ENCODE measurements around the gene FRMD4A.
"Not testable (repeated sequence)": the region's sequence is repeated elsewhere in the genome, so short reads cannot be mapped to it uniquely, and the experiment has no call there.

The FRMD4A gene

GRCh38 chr10:13868528-13869294, 462.0 kb downstream of the FRMD4A start:
- H3K9me3 ChIP-seq (ENCODE audit: control insufficient read depth in 5 of 5, low read length in 5 of 5): no peaks in the 10 kb centered on the region

GRCh38 chr10:13867822-13868221, 462.9 kb downstream of the FRMD4A start:
- H3K9ac ChIP-seq (ENCODE audit: low read length in 5 of 5): no peak overlapping the region
- H3K27me3 ChIP-seq (ENCODE audit: control insufficient read depth in 5 of 5, insufficient read depth in 4 of 5, low read length in 5 of 5): no peaks in the 10 kb centered on the region
- H3K27ac ChIP-seq (ENCODE audit: low read depth, low read length): no peak overlapping the region
- peaks cover 7 to 55% (median 39%) of the 10 kb centered on the region in 5 donors for H3K4me1 ChIP-seq (ENCODE audit: control insufficient read depth in 5 of 5, insufficient read depth in 5 of 5, low read length in 5 of 5)
- no peak overlapping the region for H3K4me3 ChIP-seq (ENCODE audit: low read depth in 1 of 5, low read length in 5 of 5)
- H3K9me3 ChIP-seq (ENCODE audit: control insufficient read depth in 5 of 5, low read length in 5 of 5): no peaks in the 10 kb centered on the region
- peaks cover 0 to 27% (median 14%) of the 10 kb centered on the region in 5 donors for H3K36me3 ChIP-seq (ENCODE audit: control insufficient read depth in 5 of 5, insufficient read depth in 5 of 5, low read length in 5 of 5)

More at GRCh38 chr10:13868528-13869294, 462.0 kb downstream of the FRMD4A start:
- Histone ChIP-seq H3K27me3 (ENCODE audit: control insufficient read depth in 5 of 5, insufficient read depth in 4 of 5, low read length in 5 of 5) (no peaks in the 10 kb centered on the region), H3K4me1 (ENCODE audit: control insufficient read depth in 5 of 5, insufficient read depth in 5 of 5, low read length in 5 of 5) (peaks cover 5 to 53% (median 41%) of the 10 kb centered on the region in 5 donors), H3K4me3 (ENCODE audit: low read depth in 1 of 5, low read length in 5 of 5) (no peak overlapping the region), H3K36me3 (ENCODE audit: control insufficient read depth in 5 of 5, insufficient read depth in 5 of 5, low read length in 5 of 5) (peaks cover 0 to 27% (median 14%) of the 10 kb centered on the region in 5 donors), H3K27ac (ENCODE audit: low read depth, low read length) (peak overlapping the region; percentile 54), H3K9ac (ENCODE audit: low read length in 5 of 5) (no peak overlapping the region)

GRCh38 chr10:13865758-13866491, 464.8 kb downstream of the FRMD4A start:
- peaks cover 0 to 18% (median 10%) of the 10 kb centered on the region in 5 donors for H3K36me3 ChIP-seq (ENCODE audit: control insufficient read depth in 5 of 5, insufficient read depth in 5 of 5, low read length in 5 of 5)
- peaks cover 2 to 60% (median 41%) of the 10 kb centered on the region in 5 donors for H3K4me1 ChIP-seq (ENCODE audit: control insufficient read depth in 5 of 5, insufficient read depth in 5 of 5, low read length in 5 of 5)
- no peaks in the 10 kb centered on the region for H3K9me3 ChIP-seq (ENCODE audit: control insufficient read depth in 5 of 5, low read length in 5 of 5)
- H3K27ac ChIP-seq (ENCODE audit: low read depth, low read length): peak overlapping the region; percentile 93
- no peaks in the 10 kb centered on the region for H3K27me3 ChIP-seq (ENCODE audit: control insufficient read depth in 5 of 5, insufficient read depth in 4 of 5, low read length in 5 of 5)
- H3K4me3 ChIP-seq (ENCODE audit: low read depth in 1 of 5, low read length in 5 of 5): peak overlapping the region in 2 of 5 donors; percentile 12 to 34
- peak overlapping the region in 2 of 5 donors; percentile 56 to 63 for H3K9ac ChIP-seq (ENCODE audit: low read length in 5 of 5)

GRCh38 chr10:13865220-13865619, 465.5 kb downstream of the FRMD4A start:
- peak overlapping the region; percentile 93 for H3K27ac ChIP-seq (ENCODE audit: low read depth, low read length)
- H3K9me3 ChIP-seq (ENCODE audit: control insufficient read depth in 5 of 5, low read length in 5 of 5): not testable (repeated sequence)

GRCh38 chr10:13862546-13863233, 468.0 kb downstream of the FRMD4A start:
- Histone ChIP-seq H3K9ac (ENCODE audit: low read length in 5 of 5) (peak overlapping the region in 2 of 5 donors; percentile 6 to 56), H3K27me3 (ENCODE audit: control insufficient read depth in 5 of 5, insufficient read depth in 4 of 5, low read length in 5 of 5) (no peaks in the 10 kb centered on the region), H3K36me3 (ENCODE audit: control insufficient read depth in 5 of 5, insufficient read depth in 5 of 5, low read length in 5 of 5) (peaks cover 0 to 7% (median 3%) of the 10 kb centered on the region in 5 donors), H3K4me3 (ENCODE audit: low read depth in 1 of 5, low read length in 5 of 5) (no peak overlapping the region), H3K27ac (ENCODE audit: low read depth, low read length) (peak overlapping the region; percentile 84), H3K9me3 (ENCODE audit: control insufficient read depth in 5 of 5, low read length in 5 of 5) (no peaks in the 10 kb centered on the region), H3K4me1 (ENCODE audit: control insufficient read depth in 5 of 5, insufficient read depth in 5 of 5, low read length in 5 of 5) (peaks cover 2 to 71% (median 52%) of the 10 kb centered on the region in 5 donors)

More at GRCh38 chr10:13865220-13865619, 465.5 kb downstream of the FRMD4A start:
- H3K27me3 ChIP-seq (ENCODE audit: control insufficient read depth in 5 of 5, insufficient read depth in 4 of 5, low read length in 5 of 5); H3K9ac ChIP-seq (ENCODE audit: low read length in 5 of 5): not testable (repeated sequence)
- Histone ChIP-seq H3K36me3 (ENCODE audit: control insufficient read depth in 5 of 5, insufficient read depth in 5 of 5, low read length in 5 of 5) (peaks cover 0 to 12% (median 7%) of the 10 kb centered on the region in 5 donors), H3K4me3 (ENCODE audit: low read depth in 1 of 5, low read length in 5 of 5) (peak overlapping the region in 1 of 5 donors; percentile 34), H3K4me1 (ENCODE audit: control insufficient read depth in 5 of 5, insufficient read depth in 5 of 5, low read length in 5 of 5) (peaks cover 2 to 61% (median 44%) of the 10 kb centered on the region in 5 donors)

- Histone ChIP-seq H3K9me3 (ENCODE audit: control insufficient read depth in 5 of 5, low read length in 5 of 5) (no peaks in the 10 kb centered on the region), H3K27ac (ENCODE audit: low read depth, low read length) (peak overlapping the region; percentile 84), H3K36me3 (ENCODE audit: control insufficient read depth in 5 of 5, insufficient read depth in 5 of 5, low read length in 5 of 5) (peaks cover 9 to 18% (median 14%) of the 10 kb centered on the region in 5 donors), H3K4me3 (ENCODE audit: low read depth in 1 of 5, low read length in 5 of 5) (no peak overlapping the region), H3K9ac (ENCODE audit: low read length in 5 of 5) (no peak overlapping the region), H3K4me1 (ENCODE audit: control insufficient read depth in 5 of 5, insufficient read depth in 5 of 5, low read length in 5 of 5) (peaks cover 2 to 58% (median 42%) of the 10 kb centered on the region in 5 donors), H3K27me3 (ENCODE audit: control insufficient read depth in 5 of 5, insufficient read depth in 4 of 5, low read length in 5 of 5) (no peaks in the 10 kb centered on the region)
Measured at GRCh38 chr10:13860886-13861285, 469.8 kb downstream of the FRMD4A start.

GRCh38 chr10:13859979-13860654, 470.6 kb downstream of the FRMD4A start:
- no peak overlapping the region for H3K4me3 ChIP-seq (ENCODE audit: low read depth in 1 of 5, low read length in 5 of 5)
- peaks cover 2 to 53% (median 38%) of the 10 kb centered on the region in 5 donors for H3K4me1 ChIP-seq (ENCODE audit: control insufficient read depth in 5 of 5, insufficient read depth in 5 of 5, low read length in 5 of 5)
- H3K27me3 ChIP-seq (ENCODE audit: control insufficient read depth in 5 of 5, insufficient read depth in 4 of 5, low read length in 5 of 5): no peaks in the 10 kb centered on the region
- H3K9ac ChIP-seq (ENCODE audit: low read length in 5 of 5): no peak overlapping the region
- peak overlapping the region; percentile 84 for H3K27ac ChIP-seq (ENCODE audit: low read depth, low read length)
- H3K36me3 ChIP-seq (ENCODE audit: control insufficient read depth in 5 of 5, insufficient read depth in 5 of 5, low read length in 5 of 5): peaks cover 9 to 20% (median 15%) of the 10 kb centered on the region in 5 donors
- H3K9me3 ChIP-seq (ENCODE audit: control insufficient read depth in 5 of 5, low read length in 5 of 5): no peaks in the 10 kb centered on the region

GRCh38 chr10:13858709-13859108, 472.0 kb downstream of the FRMD4A start:
- Histone ChIP-seq H3K9me3 (ENCODE audit: control insufficient read depth in 5 of 5, low read length in 5 of 5) (no peaks in the 10 kb centered on the region), H3K27me3 (ENCODE audit: control insufficient read depth in 5 of 5, insufficient read depth in 4 of 5, low read length in 5 of 5) (no peaks in the 10 kb centered on the region), H3K36me3 (ENCODE audit: control insufficient read depth in 5 of 5, insufficient read depth in 5 of 5, low read length in 5 of 5) (peaks cover 9 to 25% (median 15%) of the 10 kb centered on the region in 5 donors), H3K4me3 (ENCODE audit: low read depth in 1 of 5, low read length in 5 of 5) (no peak overlapping the region), H3K9ac (ENCODE audit: low read length in 5 of 5) (peak overlapping the region in 1 of 5 donors; percentile 10), H3K27ac (ENCODE audit: low read depth, low read length) (peak overlapping the region; percentile 45), H3K4me1 (ENCODE audit: control insufficient read depth in 5 of 5, insufficient read depth in 5 of 5, low read length in 5 of 5) (peaks cover 2 to 57% (median 43%) of the 10 kb centered on the region in 5 donors)

- Histone ChIP-seq H3K27me3 (ENCODE audit: control insufficient read depth in 5 of 5, insufficient read depth in 4 of 5, low read length in 5 of 5) (no peaks in the 10 kb centered on the region), H3K9ac (ENCODE audit: low read length in 5 of 5) (no peak overlapping the region), H3K4me1 (ENCODE audit: control insufficient read depth in 5 of 5, insufficient read depth in 5 of 5, low read length in 5 of 5) (peaks cover 4 to 61% (median 49%) of the 10 kb centered on the region in 5 donors), H3K27ac (ENCODE audit: low read depth, low read length) (peak overlapping the region; percentile 45), H3K9me3 (ENCODE audit: control insufficient read depth in 5 of 5, low read length in 5 of 5) (no peaks in the 10 kb centered on the region), H3K4me3 (ENCODE audit: low read depth in 1 of 5, low read length in 5 of 5) (no peak overlapping the region), H3K36me3 (ENCODE audit: control insufficient read depth in 5 of 5, insufficient read depth in 5 of 5, low read length in 5 of 5) (peaks cover 9 to 25% (median 15%) of the 10 kb centered on the region in 5 donors)
Measured at GRCh38 chr10:13857451-13857850, 473.3 kb downstream of the FRMD4A start.
